ENCODE measurements around the gene OSBPL7. TPM values are rescaled to one million over a fixed set of nuclear protein-coding genes. Genes with fewer than 3 reads are reported as not detected.
A peak's percentile ranks its signal among the peaks of the same experiment; 100 is the strongest.

The OSBPL7 gene
- total RNA-seq, 1 experiment from 2014 or later = 9.1 TPM

DNA sequence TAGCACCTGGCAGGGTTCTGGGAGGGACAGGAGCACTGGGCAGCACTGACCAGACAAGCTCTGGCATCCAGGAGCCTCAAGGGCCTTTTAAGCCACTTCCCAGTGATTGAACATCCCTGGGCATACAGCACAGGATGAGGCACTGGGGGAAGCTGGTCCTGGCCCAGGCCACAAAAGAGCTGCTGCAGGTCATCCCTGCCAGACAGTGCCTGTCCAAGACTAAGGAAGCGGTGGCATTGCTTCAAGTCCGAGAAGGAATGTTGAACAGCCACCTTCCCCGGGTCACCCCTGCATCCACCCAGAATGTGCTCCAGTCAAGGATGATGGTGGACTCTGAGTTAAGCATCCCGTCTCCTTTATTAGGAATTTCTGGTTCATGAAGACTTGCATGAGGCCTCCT lies 1.2 kb upstream of the OSBPL7 start:
- Histone ChIP-seq H3K27me3 (ENCODE audit: control insufficient read depth, insufficient read depth, low read length) (no peaks in the 10 kb centered on the region), H3K4me1 (ENCODE audit: control insufficient read depth, insufficient read depth, low read length) (peaks cover 17% of the 10 kb centered on the region), H3K4me3 (ENCODE audit: low read depth in 2 of 2, low read length in 2 of 2) (no peak overlapping the region), H3K36me3 (ENCODE audit: control insufficient read depth, insufficient read depth, low read length) (peaks cover 10% of the 10 kb centered on the region; the same call in 1 of the 2 replicates), H3K27ac (ENCODE audit: low read length) (no peak overlapping the region), H3K9me3 (ENCODE audit: control insufficient read depth, insufficient read depth, low read depth, low read length) (no peaks in the 10 kb centered on the region)
- in situ Hi-C loops (cut with HindIII; ENCODE audit: low pct_unique_long_range_greater_than_20kb, low sequenced_read_pairs) (no loop called here), intact Hi-C loops (cut with micrococcal nuclease; ENCODE audit: unreplicated experiment) (no loop called here)
- TF ChIP-seq SIN3A (IDR thresholded peaks at IDR 0.05; ENCODE audit: borderline replicate concordance, insufficient read depth, low read depth, low read length) = no peak
- TF ChIP-seq TCF7L2 (IDR thresholded peaks at IDR 0.05; ENCODE audit: low read depth, low read length) = no peak
- TF ChIP-seq, protein P1, sequence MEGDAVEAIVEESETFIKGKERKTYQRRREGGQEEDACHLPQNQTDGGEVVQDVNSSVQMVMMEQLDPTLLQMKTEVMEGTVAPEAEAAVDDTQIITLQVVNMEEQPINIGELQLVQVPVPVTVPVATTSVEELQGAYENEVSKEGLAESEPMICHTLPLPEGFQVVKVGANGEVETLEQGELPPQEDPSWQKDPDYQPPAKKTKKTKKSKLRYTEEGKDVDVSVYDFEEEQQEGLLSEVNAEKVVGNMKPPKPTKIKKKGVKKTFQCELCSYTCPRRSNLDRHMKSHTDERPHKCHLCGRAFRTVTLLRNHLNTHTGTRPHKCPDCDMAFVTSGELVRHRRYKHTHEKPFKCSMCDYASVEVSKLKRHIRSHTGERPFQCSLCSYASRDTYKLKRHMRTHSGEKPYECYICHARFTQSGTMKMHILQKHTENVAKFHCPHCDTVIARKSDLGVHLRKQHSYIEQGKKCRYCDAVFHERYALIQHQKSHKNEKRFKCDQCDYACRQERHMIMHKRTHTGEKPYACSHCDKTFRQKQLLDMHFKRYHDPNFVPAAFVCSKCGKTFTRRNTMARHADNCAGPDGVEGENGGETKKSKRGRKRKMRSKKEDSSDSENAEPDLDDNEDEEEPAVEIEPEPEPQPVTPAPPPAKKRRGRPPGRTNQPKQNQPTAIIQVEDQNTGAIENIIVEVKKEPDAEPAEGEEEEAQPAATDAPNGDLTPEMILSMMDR (IDR thresholded peaks at IDR 0.05) = no peak
- TF ChIP-seq POLR2AphosphoS5 (IDR thresholded peaks at IDR 0.05; ENCODE audit: low read depth, low read length) = no peak
- no peak for DNase-seq (ENCODE audit: low read depth, low spot score)
- BruUV-seq (replicated peaks) = no TSS peak
- ATAC-seq = no peak
- CTCF ChIA-PET = no interaction called here
- POLR2A ChIA-PET = interaction anchor here (0.6 kb wide), 1 partner anchor 60 kb away, joined by 3 read pairs; no protein-coding TSS in a partner anchor

DNA sequence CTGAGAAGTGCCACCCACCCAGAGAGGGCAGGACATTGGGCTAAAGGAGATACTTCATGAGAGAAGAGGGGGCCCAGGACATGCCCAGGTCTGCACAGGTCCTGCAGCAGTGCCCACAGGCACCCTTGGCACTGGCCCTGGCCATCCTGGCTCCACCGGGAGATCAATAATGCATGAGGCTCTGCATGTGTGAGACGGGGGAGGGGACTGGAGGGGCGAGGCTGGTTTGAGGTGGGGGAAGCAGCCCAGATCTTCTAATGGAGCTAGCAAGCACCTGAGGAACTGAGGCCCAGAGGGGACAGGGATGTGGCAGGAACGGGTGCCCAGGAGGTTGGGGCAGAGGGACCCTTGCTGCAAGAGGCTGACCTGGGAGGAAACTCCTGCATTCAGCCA lies 567 bp downstream of the OSBPL7 start:
- DNase-seq (ENCODE audit: low read depth, low spot score) (no peak), ATAC-seq (no peak)
- Histone ChIP-seq H3K4me3 (ENCODE audit: low read depth in 2 of 2, low read length in 2 of 2) (peak overlapping the region; percentile 54 to 66), H3K27me3 (ENCODE audit: control insufficient read depth, insufficient read depth, low read length) (no peaks in the 10 kb centered on the region), H3K4me1 (ENCODE audit: control insufficient read depth, insufficient read depth, low read length) (peaks cover 17% of the 10 kb centered on the region), H3K36me3 (ENCODE audit: control insufficient read depth, insufficient read depth, low read length) (peaks cover 4% of the 10 kb centered on the region; the same call in 1 of the 2 replicates), H3K27ac (ENCODE audit: low read length) (peak overlapping the region; percentile 57; the same call in 1 of the 2 replicates), H3K9me3 (ENCODE audit: control insufficient read depth, insufficient read depth, low read depth, low read length) (no peaks in the 10 kb centered on the region)
- in situ Hi-C loops (cut with HindIII; ENCODE audit: low pct_unique_long_range_greater_than_20kb, low sequenced_read_pairs) (no loop called here), intact Hi-C loops (cut with micrococcal nuclease; ENCODE audit: unreplicated experiment) (no loop called here)
- BruUV-seq (replicated peaks) = no TSS peak
- TF ChIP-seq, protein P2, sequence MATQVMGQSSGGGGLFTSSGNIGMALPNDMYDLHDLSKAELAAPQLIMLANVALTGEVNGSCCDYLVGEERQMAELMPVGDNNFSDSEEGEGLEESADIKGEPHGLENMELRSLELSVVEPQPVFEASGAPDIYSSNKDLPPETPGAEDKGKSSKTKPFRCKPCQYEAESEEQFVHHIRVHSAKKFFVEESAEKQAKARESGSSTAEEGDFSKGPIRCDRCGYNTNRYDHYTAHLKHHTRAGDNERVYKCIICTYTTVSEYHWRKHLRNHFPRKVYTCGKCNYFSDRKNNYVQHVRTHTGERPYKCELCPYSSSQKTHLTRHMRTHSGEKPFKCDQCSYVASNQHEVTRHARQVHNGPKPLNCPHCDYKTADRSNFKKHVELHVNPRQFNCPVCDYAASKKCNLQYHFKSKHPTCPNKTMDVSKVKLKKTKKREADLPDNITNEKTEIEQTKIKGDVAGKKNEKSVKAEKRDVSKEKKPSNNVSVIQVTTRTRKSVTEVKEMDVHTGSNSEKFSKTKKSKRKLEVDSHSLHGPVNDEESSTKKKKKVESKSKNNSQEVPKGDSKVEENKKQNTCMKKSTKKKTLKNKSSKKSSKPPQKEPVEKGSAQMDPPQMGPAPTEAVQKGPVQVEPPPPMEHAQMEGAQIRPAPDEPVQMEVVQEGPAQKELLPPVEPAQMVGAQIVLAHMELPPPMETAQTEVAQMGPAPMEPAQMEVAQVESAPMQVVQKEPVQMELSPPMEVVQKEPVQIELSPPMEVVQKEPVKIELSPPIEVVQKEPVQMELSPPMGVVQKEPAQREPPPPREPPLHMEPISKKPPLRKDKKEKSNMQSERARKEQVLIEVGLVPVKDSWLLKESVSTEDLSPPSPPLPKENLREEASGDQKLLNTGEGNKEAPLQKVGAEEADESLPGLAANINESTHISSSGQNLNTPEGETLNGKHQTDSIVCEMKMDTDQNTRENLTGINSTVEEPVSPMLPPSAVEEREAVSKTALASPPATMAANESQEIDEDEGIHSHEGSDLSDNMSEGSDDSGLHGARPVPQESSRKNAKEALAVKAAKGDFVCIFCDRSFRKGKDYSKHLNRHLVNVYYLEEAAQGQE (IDR thresholded peaks at IDR 0.05; ENCODE audit: insufficient read depth in 1 of 2, low read depth in 2 of 2, low read length in 1 of 2) = no peak
- TF ChIP-seq SIN3A (IDR thresholded peaks at IDR 0.05; ENCODE audit: borderline replicate concordance, insufficient read depth, low read depth, low read length) = no peak
- ChIA-PET CTCF (interaction anchor here (0.7 kb wide), 1 partner anchor 9 kb away, joined by 3 read pairs; no protein-coding TSS in a partner anchor), POLR2A (no interaction called here)

DNA sequence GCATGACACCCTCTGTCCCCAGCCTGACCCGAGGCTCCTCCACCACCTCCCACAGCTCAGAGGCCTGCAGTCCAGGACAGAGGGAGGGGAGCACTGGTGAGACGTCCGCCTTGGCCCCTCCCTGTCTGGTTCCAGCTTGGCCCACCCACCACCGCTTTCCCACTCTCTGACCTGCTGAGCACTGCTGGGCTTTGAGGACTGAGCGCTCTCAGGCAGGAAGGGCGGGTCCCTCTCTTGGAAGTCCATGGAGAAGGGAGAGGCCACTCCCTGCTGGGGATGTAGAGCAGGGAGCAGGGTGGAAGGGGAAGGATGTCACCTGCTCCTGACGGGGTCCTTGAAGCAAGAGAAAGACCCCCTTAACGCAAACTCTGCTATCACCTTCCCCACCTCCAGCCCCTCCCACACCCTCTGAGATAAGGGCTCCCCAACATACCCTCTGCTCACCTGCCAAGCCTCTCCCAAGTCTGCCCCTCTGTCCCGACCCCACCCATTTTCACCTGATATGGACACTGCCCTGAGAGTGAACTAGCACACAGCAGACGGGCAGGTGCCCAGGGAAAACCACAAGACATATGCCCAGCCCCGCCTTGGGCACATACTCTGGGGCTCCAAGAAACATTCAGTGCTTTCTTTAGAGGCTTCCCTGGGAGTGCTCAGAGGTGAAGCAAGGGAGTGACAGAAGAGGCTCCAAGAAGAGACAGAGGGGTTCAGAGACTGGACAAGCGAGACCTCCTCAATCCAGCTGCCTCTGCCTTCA lies 1.4 kb downstream of the OSBPL7 start:
- BruUV-seq (replicated peaks) = no TSS peak
- H3K4me3 ChIP-seq (ENCODE audit: low read depth in 2 of 2, low read length in 2 of 2) = no peak overlapping the region
- CTCF ChIA-PET = no interaction called here
- no peak for TF ChIP-seq TCF7L2 (IDR thresholded peaks at IDR 0.05; ENCODE audit: low read depth, low read length)
- no peak for TF ChIP-seq SIN3A (IDR thresholded peaks at IDR 0.05; ENCODE audit: borderline replicate concordance, insufficient read depth, low read depth, low read length)
- TF ChIP-seq, protein P2 (IDR thresholded peaks at IDR 0.05; ENCODE audit: insufficient read depth in 1 of 2, low read depth in 2 of 2, low read length in 1 of 2) = no peak
- TF ChIP-seq, protein P1 (IDR thresholded peaks at IDR 0.05) = no peak
- TF ChIP-seq POLR2AphosphoS5 (IDR thresholded peaks at IDR 0.05; ENCODE audit: low read depth, low read length) = no peak
- no peak for ATAC-seq
- H3K9me3 ChIP-seq (ENCODE audit: control insufficient read depth, insufficient read depth, low read depth, low read length) = no peaks in the 10 kb centered on the region
- peaks cover 4% of the 10 kb centered on the region; the same call in 1 of the 2 replicates for H3K36me3 ChIP-seq (ENCODE audit: control insufficient read depth, insufficient read depth, low read length)
- in situ Hi-C loops (cut with HindIII; ENCODE audit: low pct_unique_long_range_greater_than_20kb, low sequenced_read_pairs) (no loop called here), intact Hi-C loops (cut with micrococcal nuclease; ENCODE audit: unreplicated experiment) (no loop called here)
- POLR2A ChIA-PET = no interaction called here
- peaks cover 17% of the 10 kb centered on the region for H3K4me1 ChIP-seq (ENCODE audit: control insufficient read depth, insufficient read depth, low read length)
- no peaks in the 10 kb centered on the region for H3K27me3 ChIP-seq (ENCODE audit: control insufficient read depth, insufficient read depth, low read length)
- no peak for DNase-seq (ENCODE audit: low read depth, low spot score)
- H3K27ac ChIP-seq (ENCODE audit: low read length) = no peak overlapping the region

Data from Panc1 (cell line).